WTC11 (cell line): ENCODE measurements around the gene BDH1. TPM values are rescaled to one million over a fixed set of nuclear protein-coding genes. Genes with fewer than 3 reads are reported as not detected.

ENCODE experiments used
- ATAC-seq: fragments of 200-7000 bp; cut with Tn5 transposase; 2 replicates; pipeline ENCODE4 v1.10.0; 2021; ENCODE audit warnings: mild to moderate bottlenecking, moderate library complexity
- CTCF ChIA-PET: fragments of 300-600 bp; sonication (Branson Sonifier 250); formaldehyde crosslinking; loops from one replicate; lab custom pipeline; 2021; ENCODE audit warnings: antibody characterized with exemption; lab: Charles Lee
- POLR2A ChIA-PET: fragments of 350-600 bp; sonication (Branson Sonifier 250); formaldehyde crosslinking; loops from one replicate; lab custom pipeline; 2021; ENCODE audit warnings: antibody characterized with exemption; lab: Charles Lee
- DNase-seq: peaks from one replicate; pipeline ENCODE4 v3.0.0; 2021; ENCODE audit warnings: low spot score
- H3K27ac Mint-ChIP-seq: 2 replicates; pipeline ENCODE4 v1.8.0; 2021; ENCODE audit warnings: mixed read lengths
- H3K27me3 Mint-ChIP-seq: 2 replicates; pipeline ENCODE4 v1.8.0; 2021; ENCODE audit warnings: low read depth, mild to moderate bottlenecking, moderate library complexity, mixed read lengths
- H3K36me3 Mint-ChIP-seq: 2 replicates; pipeline ENCODE4 v1.8.0; 2021; ENCODE audit warnings: mixed read lengths
- H3K4me1 Mint-ChIP-seq: 2 replicates; pipeline ENCODE4 v1.8.0; 2022; ENCODE audit warnings: mixed read lengths
- H3K4me3 Mint-ChIP-seq: 2 replicates; pipeline ENCODE4 v1.8.0; 2021; ENCODE audit warnings: mild to moderate bottlenecking, moderate library complexity, mixed read lengths
- H3K9me3 Mint-ChIP-seq: 2 replicates; pipeline ENCODE4 v1.8.0; 2021; ENCODE audit warnings: mixed read lengths
- ATF3 ChIP-seq: sonication (generic); formaldehyde crosslinking; conservative IDR thresholded peaks from 2 replicates; pipeline ENCODE4 v1.8.1; 2022; ENCODE audit warnings: mild to moderate bottlenecking, missing genetic modification reagents
- CDX4 ChIP-seq: fragments of 250-450 bp; sonication (Bioruptor Pico); IDR thresholded peaks from 2 replicates; pipeline ENCODE4 v1.9.0; 2021; ENCODE audit warnings: moderate library complexity, mild to moderate bottlenecking, inconsistent platforms, borderline replicate concordance
- E2F1 ChIP-seq: sonication (generic); formaldehyde crosslinking; IDR thresholded peaks from 2 replicates; pipeline ENCODE4 v1.8.0; 2022; ENCODE audit warnings: mild to moderate bottlenecking, missing genetic modification reagents
- E2F4 ChIP-seq: sonication (generic); formaldehyde crosslinking; IDR thresholded peaks from 2 replicates; pipeline ENCODE4 v1.8.1; 2022; ENCODE audit warnings: low read depth, mild to moderate bottlenecking, moderate library complexity, missing genetic modification reagents, borderline replicate concordance
- FOXP1 ChIP-seq: sonication (generic); formaldehyde crosslinking; IDR thresholded peaks from 2 replicates; pipeline ENCODE4 v1.8.0; 2022; ENCODE audit warnings: missing genetic modification reagents, mild to moderate bottlenecking, moderate library complexity, borderline replicate concordance
- GRHL2 ChIP-seq: fragments of 250-450 bp; sonication (Bioruptor Pico); IDR thresholded peaks from 2 replicates; pipeline ENCODE4 v1.8.0; 2022; ENCODE audit warnings: mild to moderate bottlenecking, moderate library complexity; ENCODE audit not compliant: insufficient replicate concordance, severe bottlenecking
- GTF2I ChIP-seq: fragments of 250-450 bp; sonication (Bioruptor Pico); conservative IDR thresholded peaks from 2 replicates; pipeline ENCODE4 v1.4.0; 2021; ENCODE audit warnings: mild to moderate bottlenecking
- IRF1 ChIP-seq: sonication (generic); formaldehyde crosslinking; IDR thresholded peaks from 2 replicates; pipeline ENCODE4 v1.8.0; 2023; ENCODE audit warnings: missing genetic modification reagents
- JUN ChIP-seq: sonication (generic); formaldehyde crosslinking; IDR thresholded peaks from 2 replicates; pipeline ENCODE4 v1.8.0; 2023; ENCODE audit warnings: mild to moderate bottlenecking, missing genetic modification reagents
- MAX ChIP-seq: sonication (generic); formaldehyde crosslinking; IDR thresholded peaks from 2 replicates; pipeline ENCODE4 v1.8.0; 2022; ENCODE audit warnings: mild to moderate bottlenecking, missing genetic modification reagents
- NFE2L1 ChIP-seq: sonication (generic); formaldehyde crosslinking; IDR thresholded peaks from 2 replicates; pipeline ENCODE4 v1.8.1; 2023; ENCODE audit warnings: missing genetic modification reagents
- PRRX2 ChIP-seq: fragments of 250-450 bp; sonication (Bioruptor Pico); IDR thresholded peaks from 2 replicates; pipeline ENCODE4 v1.8.0; 2021; ENCODE audit warnings: mild to moderate bottlenecking
- RORB ChIP-seq: fragments of 250-450 bp; sonication (Bioruptor Pico); IDR thresholded peaks from 2 replicates; pipeline ENCODE4 v1.9.0; 2021; ENCODE audit warnings: mild to moderate bottlenecking
- SP1 ChIP-seq: sonication (generic); formaldehyde crosslinking; conservative IDR thresholded peaks from 2 replicates; pipeline ENCODE4 v1.8.1; 2022; ENCODE audit warnings: missing genetic modification reagents
- USF1 ChIP-seq: sonication (generic); formaldehyde crosslinking; IDR thresholded peaks from 2 replicates; pipeline ENCODE4 v1.8.0; 2022; ENCODE audit warnings: mild to moderate bottlenecking, missing genetic modification reagents
- USF2 ChIP-seq: sonication (generic); formaldehyde crosslinking; IDR thresholded peaks from 2 replicates; pipeline ENCODE4 v1.8.1; 2023; ENCODE audit warnings: mild to moderate bottlenecking, missing genetic modification reagents, moderate library complexity
- ZBTB21 ChIP-seq: sonication (generic); formaldehyde crosslinking; IDR thresholded peaks from 2 replicates; pipeline ENCODE4 v1.8.1; 2023; ENCODE audit warnings: mild to moderate bottlenecking, missing genetic modification reagents, borderline replicate concordance
- ZBTB43 ChIP-seq: sonication (generic); formaldehyde crosslinking; IDR thresholded peaks from 2 replicates; pipeline ENCODE4 v1.8.1; 2023; ENCODE audit warnings: mild to moderate bottlenecking, missing genetic modification reagents
- ZNF232 ChIP-seq: sonication (generic); formaldehyde crosslinking; IDR thresholded peaks from 2 replicates; pipeline ENCODE4 v1.8.0; 2022; ENCODE audit warnings: mild to moderate bottlenecking, missing genetic modification reagents
- ZNF263 ChIP-seq: sonication (generic); formaldehyde crosslinking; IDR thresholded peaks from 2 replicates; pipeline ENCODE4 v1.8.1; 2022; ENCODE audit warnings: low read depth, mild to moderate bottlenecking, moderate library complexity, missing genetic modification reagents
- ZNF423 ChIP-seq: fragments of 250-450 bp; sonication (Bioruptor Pico); IDR thresholded peaks from 2 replicates; pipeline ENCODE4 v2.1.2; 2022; ENCODE audit warnings: mild to moderate bottlenecking, moderate library complexity
- ZSCAN18 ChIP-seq: fragments of 250-450 bp; sonication (Bioruptor Pico); IDR thresholded peaks from 2 replicates; pipeline ENCODE4 v2.1.2; 2022; ENCODE audit warnings: mild to moderate bottlenecking, moderate library complexity
- total RNA-seq: library from RNA; stranded (reverse); gene quantifications from 3 replicates; pipeline ENCODE4 v1.2.3, GENCODE V29; 2021

The BDH1 gene
- total RNA-seq, 1 experiment from 2014 or later, result 26.8 TPM

GRCh38 chr3:197549261-197549885 lies 6.4 kb downstream of the BDH1 start:
- Mint-ChIP-seq H3K4me1 (peaks cover 52% of the 10 kb centered on the region), H3K27me3 (no peaks in the 10 kb centered on the region; the same call in 1 of the 2 replicates), H3K36me3 (peaks cover 13% of the 10 kb centered on the region; the same call in 1 of the 2 replicates), H3K9me3 (no peaks in the 10 kb centered on the region), H3K4me3 (no peak overlapping the region), H3K27ac (0 out of 2 replicates have a peak overlapping the region, but pooled peaks have one; percentile 44)
- ChIA-PET POLR2A (no interaction called here), CTCF (interaction anchor here (0.7 to 4.7 kb wide), 6 partner anchors 26 to 52 kb away, joined by 3 to 44 read pairs (median 4); no protein-coding TSS in a partner anchor)
- DNase-seq (no peak), ATAC-seq (peak; percentile 6; the same call in 1 of the 2 replicates)
- TF ChIP-seq SP1 (CRISPR knock-in tag) (no peak), ZNF423 (CRISPR knock-in tag) (peak; percentile 92)

- H3K4me3 Mint-ChIP-seq, result no peak overlapping the region
- POLR2A ChIA-PET, result no interaction called here
- ATAC-seq, result peak; percentile 88
- H3K9me3 Mint-ChIP-seq, result no peaks in the 10 kb centered on the region
- peaks cover 57% of the 10 kb centered on the region for H3K4me1 Mint-ChIP-seq
- peaks cover 12% of the 10 kb centered on the region; the same call in 1 of the 2 replicates for H3K36me3 Mint-ChIP-seq
- H3K27me3 Mint-ChIP-seq, result no peaks in the 10 kb centered on the region; the same call in 1 of the 2 replicates
- H3K27ac Mint-ChIP-seq, result peak overlapping the region; percentile 40
- DNase-seq, result peak; percentile 68
- CTCF ChIA-PET, result interaction anchor here (0.6 to 4.7 kb wide), 9 partner anchors 20 to 53 kb away, joined by 3 to 44 read pairs (median 3); no protein-coding TSS in a partner anchor
- TF ChIP-seq USF1, result peak; percentile 20; the same call in 1 of the 2 replicates
- no peak for TF ChIP-seq ZNF423 (CRISPR knock-in tag)
- TF ChIP-seq GRHL2 (CRISPR knock-in tag), result no peak
- no peak for TF ChIP-seq E2F4 (CRISPR knock-in tag)
- no peak for TF ChIP-seq JUN (CRISPR knock-in tag)
- no peak for TF ChIP-seq E2F1 (CRISPR knock-in tag)
- TF ChIP-seq ZBTB21 (CRISPR knock-in tag), result no peak
- no peak for TF ChIP-seq NFE2L1 (CRISPR knock-in tag)
- TF ChIP-seq ZNF232 (CRISPR knock-in tag), result no peak
- no peak for TF ChIP-seq GTF2I (CRISPR knock-in tag)
- TF ChIP-seq ZBTB43 (CRISPR knock-in tag), result no peak
- no peak for TF ChIP-seq CDX4
- no peak for TF ChIP-seq ATF3 (CRISPR knock-in tag)
- no peak for TF ChIP-seq IRF1 (CRISPR knock-in tag)
- TF ChIP-seq ZSCAN18 (CRISPR knock-in tag), result no peak
- no peak for TF ChIP-seq ZNF263 (CRISPR knock-in tag)
- peak; percentile 47; the same call in 1 of the 2 replicates for TF ChIP-seq USF2 (CRISPR knock-in tag)
- peak; percentile 43; the same call in 1 of the 2 replicates for TF ChIP-seq FOXP1
- peak; percentile 39; the same call in 1 of the 2 replicates for TF ChIP-seq MAX
- TF ChIP-seq PRRX2 (CRISPR knock-in tag), result no peak
- TF ChIP-seq RORB (CRISPR knock-in tag), result no peak
Observed at GRCh38 chr3:197547306-197548011, 8.3 kb downstream of the BDH1 start.
